CD4-positive, alpha-beta T cell treated with Interleukin-6 for 4 hours (primary cell): ENCODE data around the gene RPP21.
A peak's percentile ranks its signal among the peaks of the same experiment; 100 is the strongest.
"Not testable (repeated sequence)": the region's sequence is repeated elsewhere in the genome, so short reads cannot be mapped to it uniquely, and the experiment has no call there.

Experiments
- DNase-seq: peaks from one replicate; pipeline ENCODE4 v3.0.0-alpha.2; 2020; ENCODE audit warnings: mixed read lengths

Gene RPP21

GRCh38 chr6:30331981-30332380 lies 13.0 kb upstream of the RPP21 start:
- no peak for DNase-seq

DNA sequence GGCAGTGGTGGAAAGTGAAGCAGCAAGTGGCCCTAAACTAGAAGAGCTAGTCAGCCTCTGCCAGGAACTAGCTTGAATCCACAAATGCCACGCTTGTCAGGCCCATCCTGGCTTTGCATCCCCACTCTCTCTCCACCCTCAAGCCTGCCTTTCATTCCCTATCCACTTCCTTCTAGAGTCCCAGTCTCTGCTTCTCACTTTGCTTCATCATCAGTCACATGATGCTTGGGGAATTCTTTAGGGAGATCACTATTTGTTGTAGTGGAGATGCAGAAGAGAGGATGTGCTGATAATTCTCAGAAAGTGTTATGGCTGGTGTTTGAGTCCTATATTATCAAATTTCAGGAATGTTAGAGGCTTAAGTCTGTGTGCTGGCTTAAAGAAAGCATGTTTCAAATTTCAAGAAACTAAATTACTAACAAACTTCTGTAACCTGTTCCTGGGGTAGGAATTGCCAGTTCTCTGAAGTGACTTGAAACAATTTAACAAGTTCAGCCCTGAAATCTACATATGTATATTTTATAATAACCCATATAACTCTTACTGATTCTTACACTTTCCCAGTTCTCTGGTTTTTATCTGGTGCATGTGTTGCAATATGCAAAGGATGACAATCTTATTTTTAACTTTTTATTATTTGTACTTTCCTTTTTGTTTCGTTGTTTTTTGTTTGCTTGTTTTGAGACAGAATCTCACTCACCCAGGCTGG lies 10.7 kb upstream of the RPP21 start:
- no peak for DNase-seq

DNA sequence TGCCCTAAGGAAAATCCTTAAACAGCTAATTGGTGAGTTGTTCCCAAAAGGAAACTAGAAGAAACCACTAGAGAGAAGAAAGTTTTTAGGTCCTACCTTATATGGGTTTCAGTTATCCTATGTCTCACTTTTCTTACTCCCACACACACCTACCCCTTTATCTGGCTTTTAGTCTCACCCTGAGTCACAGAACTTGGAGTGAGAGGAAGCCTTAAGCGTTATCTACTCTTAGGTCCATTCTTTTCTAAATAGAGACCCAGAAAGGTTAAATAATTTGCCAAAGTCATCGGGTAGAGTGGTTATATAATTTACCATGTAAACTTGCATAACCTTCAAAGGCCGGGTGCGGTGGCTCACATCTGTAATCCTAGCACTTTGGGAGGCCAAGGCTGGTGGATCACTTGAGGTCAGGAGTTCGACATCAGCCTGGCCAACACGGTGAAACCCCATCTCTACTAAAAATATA lies 4.3 kb upstream of the RPP21 start:
- DNase-seq: no peak

- no peak for DNase-seq
Observed at GRCh38 chr6:30341218-30341617, 3.7 kb upstream of the RPP21 start.

DNA sequence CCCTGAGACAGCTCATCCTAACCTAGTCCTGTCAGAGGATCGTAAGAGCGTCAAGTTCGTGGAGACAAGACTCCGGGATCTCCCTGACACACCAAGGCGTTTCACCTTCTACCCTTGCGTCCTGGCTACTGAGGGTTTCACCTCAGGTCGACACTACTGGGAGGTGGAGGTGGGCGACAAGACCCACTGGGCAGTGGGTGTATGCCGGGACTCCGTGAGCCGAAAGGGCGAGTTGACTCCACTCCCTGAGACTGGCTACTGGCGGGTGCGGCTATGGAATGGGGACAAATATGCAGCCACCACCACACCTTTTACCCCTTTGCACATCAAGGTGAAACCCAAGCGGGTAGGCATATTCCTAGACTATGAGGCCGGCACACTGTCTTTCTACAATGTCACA lies 3.2 kb upstream of the RPP21 start:
- DNase-seq: no peak

DNA sequence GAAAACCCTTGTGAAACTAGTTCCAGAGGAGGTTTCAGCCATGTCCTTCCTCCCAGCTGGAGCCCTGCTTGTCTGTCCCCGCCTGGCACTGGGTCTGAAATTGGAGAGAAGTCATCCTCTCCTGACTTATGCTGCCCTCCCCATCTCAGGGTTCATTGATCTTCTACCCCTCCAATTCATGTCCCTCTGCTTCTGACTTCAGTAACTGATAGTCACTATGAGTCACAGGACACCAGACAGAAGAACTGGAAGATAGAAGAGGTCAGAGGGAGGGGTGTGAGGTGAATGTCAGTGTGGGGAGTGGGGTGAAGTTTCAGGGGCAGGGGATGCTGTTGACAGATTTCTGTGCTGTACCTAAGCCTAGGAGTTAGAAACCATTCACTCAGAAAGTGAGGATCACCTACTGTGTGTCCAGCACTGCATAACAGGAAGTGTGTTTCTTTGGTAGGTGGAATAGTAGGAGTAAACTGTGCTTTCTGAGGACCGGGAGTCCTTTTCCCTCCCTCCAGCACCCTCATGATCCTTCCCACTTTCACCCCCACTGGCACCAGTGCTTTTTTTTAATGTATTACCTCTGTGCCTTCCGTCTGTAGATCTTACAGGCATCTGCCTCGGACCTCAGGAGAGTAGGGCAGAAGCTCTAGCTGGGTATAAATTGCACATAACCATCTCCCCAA lies 627 bp upstream of the RPP21 start:
- DNase-seq: no peak

- DNase-seq: no peak
Observed at GRCh38 chr6:30345852-30346251, 896 bp downstream of the RPP21 start.

DNA sequence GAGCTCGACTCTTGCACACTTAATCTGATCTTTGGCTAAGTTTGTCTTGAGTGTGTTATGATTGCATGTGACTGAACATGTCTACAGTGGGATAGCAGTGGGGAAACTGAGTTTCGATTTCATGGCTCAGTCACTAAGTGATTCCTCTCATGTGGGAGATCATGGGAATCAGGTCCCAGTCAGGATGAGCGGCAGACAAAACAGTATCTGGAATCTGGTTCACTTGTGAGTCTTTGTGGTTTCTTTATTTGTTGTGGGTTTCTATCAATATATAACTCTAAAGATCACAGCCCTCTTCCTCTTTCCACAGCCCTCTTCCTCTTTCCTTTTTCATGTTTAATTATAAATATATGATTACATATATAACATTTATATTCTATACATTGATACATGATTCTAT lies 4.0 kb downstream of the RPP21 start:
- DNase-seq: no peak

DNA sequence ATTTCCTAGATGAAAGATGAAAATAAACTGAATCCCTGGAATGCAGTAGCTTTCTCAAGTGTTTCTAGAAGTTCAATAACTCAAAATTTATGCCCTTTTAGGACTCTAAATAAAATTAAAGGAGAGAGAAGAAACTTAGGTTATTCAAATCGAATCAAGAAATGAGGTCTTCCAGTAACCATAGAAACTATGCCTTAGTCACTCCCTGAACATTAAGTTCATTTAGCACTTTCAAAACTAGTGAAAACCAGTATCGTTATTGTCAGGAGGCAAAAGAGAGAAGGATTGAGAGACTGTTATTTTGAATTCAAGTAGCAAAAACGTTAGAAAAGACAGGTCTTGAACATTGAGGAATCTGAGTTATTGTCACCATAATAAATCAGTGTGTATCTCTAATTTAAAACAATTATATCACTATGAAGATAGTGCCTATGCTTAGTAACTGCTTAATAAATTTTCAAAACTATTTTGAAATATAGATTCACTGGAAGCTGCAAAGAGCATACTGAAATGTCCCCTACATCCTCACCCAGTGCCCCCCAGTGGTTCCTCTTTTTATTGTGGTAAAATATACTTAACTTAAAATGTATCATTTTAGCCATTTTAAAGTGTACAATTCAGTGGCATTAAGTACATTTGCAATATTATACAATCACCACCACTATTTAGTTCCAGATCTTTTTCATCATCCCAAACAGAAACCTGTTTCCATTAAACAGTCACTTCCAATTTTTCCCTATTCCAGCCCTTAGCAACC lies 4.6 kb downstream of the RPP21 start:
- DNase-seq: no peak

- no peak for DNase-seq
Observed at GRCh38 chr6:30350524-30350923, 5.6 kb downstream of the RPP21 start.

DNA sequence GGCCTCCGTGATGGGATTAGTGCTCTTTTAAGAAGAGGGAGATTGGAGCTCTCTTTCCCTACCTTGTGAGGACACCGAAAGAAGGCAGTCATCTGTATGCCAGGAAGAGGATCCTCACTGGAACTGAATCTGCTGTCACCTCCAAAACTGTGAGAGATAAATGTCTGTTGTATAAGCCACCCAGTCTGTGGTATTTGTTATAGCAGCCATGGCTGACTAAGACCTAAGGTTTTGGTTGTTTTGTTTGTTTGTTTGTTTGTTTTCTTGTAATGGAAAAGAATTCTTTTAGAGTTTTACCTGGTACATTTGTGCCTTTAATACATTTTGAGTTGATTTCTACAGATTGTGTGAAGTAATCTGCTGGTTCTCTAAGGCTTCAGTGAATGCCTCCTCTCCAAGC lies 7.6 kb downstream of the RPP21 start:
- no peak for DNase-seq

DNA sequence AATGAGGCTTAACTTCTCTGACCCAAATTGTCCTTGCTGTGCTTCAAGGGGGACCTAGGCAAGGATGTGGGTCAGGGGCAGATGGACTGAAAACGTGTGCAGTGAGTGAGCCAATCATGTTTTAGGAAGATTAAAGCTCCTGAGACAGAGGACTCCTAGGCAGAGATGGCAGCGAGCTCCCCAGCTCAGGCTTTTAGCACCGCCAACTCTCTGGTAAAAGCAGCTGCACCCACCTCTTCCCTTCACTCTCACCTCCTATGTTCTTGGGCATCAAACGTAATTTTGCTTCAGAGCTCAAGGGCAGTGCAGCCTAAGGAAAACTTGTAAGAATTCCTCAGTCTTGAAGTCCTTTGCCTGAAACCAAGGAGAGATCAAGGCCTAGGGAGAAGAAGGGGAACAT lies 10.3 kb downstream of the RPP21 start:
- DNase-seq: no peak

DNA sequence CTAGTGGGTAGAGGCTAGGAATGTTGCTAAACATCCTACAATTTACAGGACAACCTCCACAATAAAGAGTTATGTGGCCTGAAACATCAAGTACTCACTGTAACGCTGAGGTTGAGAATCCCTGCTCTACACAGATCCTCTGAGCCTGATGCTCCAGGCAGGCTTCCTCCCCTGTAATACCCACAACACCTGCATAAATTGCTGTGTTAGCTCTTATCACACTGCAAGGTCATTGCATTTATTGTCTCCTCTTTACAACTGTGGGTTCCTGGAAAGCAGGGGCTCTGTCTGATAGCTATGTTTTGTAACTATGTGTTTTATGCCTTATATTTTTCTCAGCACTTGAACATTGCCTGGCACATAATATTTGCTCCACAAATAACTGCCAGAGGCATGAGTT lies 11.6 kb downstream of the RPP21 start:
- DNase-seq: no peak

GRCh38 chr6:30357678-30358540 lies 13.0 kb downstream of the RPP21 start:
- peak; percentile 59 for DNase-seq

DNA sequence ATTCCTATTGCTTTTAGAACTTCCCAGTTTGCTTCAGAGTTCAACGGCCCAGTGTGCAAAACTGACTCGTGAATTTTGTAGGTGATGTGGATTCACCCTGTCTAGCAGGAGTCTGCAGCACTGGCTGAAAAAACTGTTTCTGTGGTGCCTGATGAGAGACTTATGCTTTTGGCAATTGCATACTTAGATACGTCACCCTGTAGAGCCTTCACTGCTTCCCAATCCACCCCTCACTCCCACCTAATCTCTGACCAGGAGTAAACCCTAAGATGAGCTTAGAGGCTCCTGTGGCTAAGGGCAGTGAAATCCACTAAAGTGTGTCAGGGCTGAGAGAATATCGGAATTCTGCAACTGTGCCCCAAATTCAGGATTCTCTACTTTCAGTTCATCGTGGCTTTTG lies 14.3 kb downstream of the RPP21 start:
- no peak for DNase-seq

- no peak for DNase-seq
Observed at GRCh38 chr6:30360139-30360538, 15.2 kb downstream of the RPP21 start.

- DNase-seq: no peak
Observed at GRCh38 chr6:30361661-30362060, 16.7 kb downstream of the RPP21 start.

GRCh38 chr6:30363459-30363858 lies 18.5 kb downstream of the RPP21 start:
- DNase-seq: no peak

- no peak for DNase-seq
Observed at GRCh38 chr6:30364591-30364990, 19.6 kb downstream of the RPP21 start.

DNA sequence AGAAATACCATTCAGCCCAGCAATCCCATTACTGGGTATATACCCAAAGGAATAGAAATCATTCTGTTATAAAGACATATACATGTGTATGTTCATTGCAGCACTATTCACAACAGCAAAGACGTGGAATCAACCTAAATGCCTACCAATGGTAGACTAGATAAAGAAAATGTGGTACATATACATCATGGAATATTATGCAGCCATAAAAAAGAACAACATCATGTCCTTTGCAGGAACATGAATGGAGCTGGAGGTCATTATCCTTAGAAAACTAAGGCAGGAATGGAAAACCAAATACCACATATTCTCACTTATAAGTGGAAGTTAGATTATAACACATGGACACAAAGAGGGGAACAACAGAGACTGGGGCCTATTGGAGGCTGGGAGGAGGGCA lies 24.3 kb downstream of the RPP21 start:
- not testable (repeated sequence) for DNase-seq

- DNase-seq: no peak
Observed at GRCh38 chr6:30378290-30378937, 33.5 kb downstream of the RPP21 start.

DNA sequence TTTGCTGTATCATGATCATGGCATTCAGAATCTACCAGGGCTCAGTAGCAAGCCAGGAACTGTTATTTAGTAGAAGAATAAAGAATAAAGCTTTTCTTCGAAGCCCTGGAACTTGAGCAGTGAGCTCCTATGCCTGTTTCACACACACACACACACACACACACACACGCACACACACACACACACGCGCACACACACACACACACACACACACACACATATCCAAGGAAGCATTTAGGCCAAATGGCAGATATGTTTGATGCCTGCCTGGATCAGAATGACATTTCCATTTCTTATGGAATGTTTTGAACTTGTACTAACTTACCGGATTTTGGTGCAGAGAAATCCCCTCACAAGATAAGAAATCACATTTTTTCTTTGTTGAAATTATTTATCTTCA lies 35.5 kb downstream of the RPP21 start:
- DNase-seq: no peak
